ENCODE measurements around the gene TSPYL4.

TSPYL4 gene

GRCh38 chr6:116258520-116258919, 4.6 kb upstream of the TSPYL4 start:
- Mint-ChIP-seq H3K4me3 (no peak overlapping the region), H3K9me3 (peaks cover 1% of the 10 kb centered on the region), H3K27ac (no peak overlapping the region), H3K4me1 (peaks cover 20% of the 10 kb centered on the region), H3K36me3 (peaks cover 32% of the 10 kb centered on the region), H3K27me3 (no peaks in the 10 kb centered on the region)
- DNase-seq (ENCODE audit: low spot score in 2 of 2) (no peak), ATAC-seq (ENCODE audit: low read depth) (no peak)

GRCh38 chr6:116256694-116257093, 2.8 kb upstream of the TSPYL4 start:
- peaks cover 17% of the 10 kb centered on the region for H3K36me3 Mint-ChIP-seq

DNA sequence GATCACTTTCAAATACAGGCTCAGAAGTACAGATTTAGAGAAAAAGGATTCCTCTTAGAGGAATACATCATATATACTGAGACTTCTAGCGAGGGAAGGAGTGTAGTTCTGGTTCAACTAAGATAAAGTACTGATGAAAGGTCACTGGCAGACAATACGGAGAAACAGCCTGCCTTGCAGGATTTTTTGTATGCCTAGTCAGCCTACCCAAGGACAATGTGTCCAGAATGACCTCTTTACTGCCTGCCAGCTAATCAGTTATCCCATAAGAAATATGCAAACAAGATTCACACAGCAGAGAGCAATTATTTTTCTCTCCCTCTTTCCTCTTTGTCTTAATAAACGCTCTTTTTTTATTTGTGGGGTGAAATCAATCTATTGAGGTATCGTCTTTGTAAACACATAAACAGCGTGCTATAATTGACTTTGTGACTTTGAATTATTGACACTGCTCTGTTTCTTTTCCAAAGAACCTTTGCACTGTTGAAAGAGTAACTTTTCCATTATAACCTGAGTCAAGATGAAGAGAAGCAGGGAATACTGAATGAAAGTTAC, 1.4 kb upstream of the TSPYL4 start:
- no peak overlapping the region for H3K4me3 Mint-ChIP-seq
- H3K9me3 Mint-ChIP-seq, result no peaks in the 10 kb centered on the region
- H3K4me1 Mint-ChIP-seq, result peaks cover 22% of the 10 kb centered on the region
- no peaks in the 10 kb centered on the region for H3K27me3 Mint-ChIP-seq
- peaks cover 6% of the 10 kb centered on the region for H3K36me3 Mint-ChIP-seq
- ATAC-seq (ENCODE audit: low read depth) (no peak), DNase-seq (ENCODE audit: low spot score in 2 of 2) (no peak)
- H3K27ac Mint-ChIP-seq, result no peak overlapping the region

More at GRCh38 chr6:116256694-116257093, 2.8 kb upstream of the TSPYL4 start:
- Mint-ChIP-seq H3K4me3 (no peak overlapping the region), H3K27me3 (no peaks in the 10 kb centered on the region), H3K27ac (no peak overlapping the region), H3K4me1 (peaks cover 20% of the 10 kb centered on the region), H3K9me3 (no peaks in the 10 kb centered on the region)
- no peak for DNase-seq (ENCODE audit: low spot score in 2 of 2)
- no peak for ATAC-seq (ENCODE audit: low read depth)

DNA sequence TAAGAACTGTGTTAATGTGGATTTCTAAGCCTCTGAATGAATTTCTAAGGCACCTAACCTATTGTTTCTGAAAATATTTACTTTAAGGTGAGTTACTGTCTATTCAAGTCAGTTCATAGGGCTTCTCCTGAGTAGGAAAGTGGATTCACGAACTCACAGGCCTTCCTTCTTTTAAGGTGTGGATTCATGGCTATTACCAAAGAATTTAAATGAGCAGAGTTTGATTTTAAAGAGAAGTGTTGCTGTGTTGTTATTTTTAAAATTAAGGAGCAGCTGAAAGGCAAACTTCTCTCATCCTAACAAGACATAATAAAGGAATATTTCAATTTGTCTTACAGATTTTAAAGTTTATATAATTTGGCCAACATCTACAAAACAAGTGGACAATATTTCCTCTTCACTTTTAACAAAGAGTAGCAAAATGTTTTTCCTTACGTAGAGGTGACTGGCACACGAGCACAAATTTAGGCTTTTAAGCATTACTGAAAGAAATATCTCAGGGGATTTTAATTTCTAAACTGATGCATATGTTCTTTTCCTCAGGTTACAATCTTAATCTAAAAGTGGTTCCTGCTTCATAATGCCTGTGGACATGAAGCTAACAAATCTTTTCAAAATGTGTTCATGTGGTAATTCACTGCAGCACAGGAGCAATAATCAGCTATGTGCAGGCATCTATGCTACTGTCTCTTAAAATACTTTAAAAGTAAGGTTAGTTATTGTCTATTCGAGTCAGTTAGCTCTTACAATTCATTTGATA, 602 bp upstream of the TSPYL4 start:
- ATAC-seq (ENCODE audit: low read depth), result no peak
- Mint-ChIP-seq H3K9me3 (no peaks in the 10 kb centered on the region), H3K27me3 (no peaks in the 10 kb centered on the region), H3K36me3 (no peaks in the 10 kb centered on the region), H3K4me1 (peaks cover 24% of the 10 kb centered on the region), H3K4me3 (no peak overlapping the region), H3K27ac (no peak overlapping the region)
- DNase-seq (ENCODE audit: low spot score in 2 of 2), result no peak

DNA sequence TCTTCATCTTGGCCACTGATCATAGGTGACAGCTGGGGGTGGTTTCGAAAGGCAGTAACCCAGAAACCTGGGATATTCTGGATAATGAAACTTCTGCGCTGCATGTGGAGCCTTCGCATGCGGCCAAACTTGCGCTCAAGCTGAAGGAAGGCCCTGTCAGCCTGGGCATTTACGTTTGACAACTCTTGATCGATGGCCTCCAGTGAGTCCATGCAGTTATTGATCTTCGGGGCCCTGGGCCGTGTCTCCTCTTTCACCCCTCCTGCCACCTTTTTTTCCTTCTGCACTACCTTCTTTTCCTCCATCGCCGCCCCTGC, 729 bp downstream of the TSPYL4 start:
- no peaks in the 10 kb centered on the region for H3K27me3 Mint-ChIP-seq
- ATAC-seq (ENCODE audit: low read depth), result no peak
- no peak overlapping the region for H3K27ac Mint-ChIP-seq
- DNase-seq (ENCODE audit: low spot score in 2 of 2), result no peak
- H3K9me3 Mint-ChIP-seq, result no peaks in the 10 kb centered on the region
- peaks cover 32% of the 10 kb centered on the region for H3K4me1 Mint-ChIP-seq
- H3K4me3 Mint-ChIP-seq, result no peak overlapping the region
- no peaks in the 10 kb centered on the region for H3K36me3 Mint-ChIP-seq

DNA sequence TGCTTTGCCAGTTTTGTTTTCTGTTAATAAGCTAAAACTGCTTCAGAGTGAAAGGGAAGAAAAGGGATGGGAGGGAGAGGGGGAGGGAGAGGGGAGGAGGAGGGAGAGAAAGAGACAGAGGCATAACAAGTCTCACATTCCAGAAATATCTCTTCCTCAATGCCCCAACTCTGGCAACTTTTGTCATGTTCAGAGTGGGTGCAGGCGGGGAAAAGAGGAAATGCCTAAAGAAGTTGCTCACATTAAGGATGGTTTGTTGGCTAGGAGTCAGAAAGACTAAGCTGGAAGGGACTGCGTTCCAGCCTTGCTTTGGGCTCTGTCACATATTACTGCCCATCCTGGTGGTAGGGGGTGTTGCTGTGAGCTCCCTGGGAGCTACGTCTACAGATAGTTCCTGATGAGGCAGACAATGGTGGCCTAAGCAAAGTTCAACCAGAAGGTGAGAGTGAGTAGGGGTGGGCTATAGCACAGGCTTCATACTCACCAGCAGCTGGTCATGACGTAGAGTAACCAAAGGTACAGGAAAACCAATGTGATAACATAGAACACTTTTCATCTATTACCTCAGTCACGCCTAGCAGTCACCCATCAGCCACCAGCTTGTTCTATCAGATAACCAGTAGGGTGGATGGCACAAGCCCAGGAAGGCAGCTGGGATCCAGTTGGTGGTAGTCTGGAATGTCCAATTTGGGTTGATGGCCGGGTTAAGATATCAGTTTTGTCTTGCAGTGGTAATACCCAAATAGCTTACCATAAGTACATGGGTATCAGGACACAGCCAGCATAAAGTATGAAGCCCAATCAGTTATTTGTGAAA, 2.1 kb downstream of the TSPYL4 start:
- ATAC-seq (ENCODE audit: low read depth) (no peak), DNase-seq (ENCODE audit: low spot score in 2 of 2) (no peak)
- Mint-ChIP-seq H3K27me3 (no peaks in the 10 kb centered on the region), H3K4me1 (peaks cover 32% of the 10 kb centered on the region), H3K9me3 (no peaks in the 10 kb centered on the region), H3K36me3 (no peaks in the 10 kb centered on the region), H3K27ac (no peak overlapping the region), H3K4me3 (no peak overlapping the region)

DNA sequence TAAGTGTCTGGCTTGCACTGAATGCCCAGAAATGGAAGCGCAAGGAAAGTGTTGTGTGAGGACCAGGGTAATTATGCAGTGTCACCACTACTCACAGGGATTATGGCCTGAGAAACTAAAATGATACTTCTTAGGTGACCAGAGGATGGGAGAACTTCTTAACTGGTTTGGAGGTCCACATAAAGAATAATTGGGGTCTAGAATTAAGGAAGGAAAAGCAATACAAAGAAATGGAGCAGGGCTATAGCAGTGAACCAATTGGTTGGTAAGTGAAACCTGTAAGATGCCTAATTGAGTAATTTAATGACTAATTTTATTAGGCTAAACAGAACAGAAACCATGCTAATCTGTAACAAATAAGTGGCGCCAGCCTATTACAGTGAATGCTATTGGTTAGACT, 5.3 kb downstream of the TSPYL4 start:
- DNase-seq (ENCODE audit: low spot score in 2 of 2) (no peak), ATAC-seq (ENCODE audit: low read depth) (no peak)
- Mint-ChIP-seq H3K27me3 (no peaks in the 10 kb centered on the region), H3K36me3 (peaks cover 5% of the 10 kb centered on the region), H3K4me3 (no peak overlapping the region), H3K4me1 (peaks cover 32% of the 10 kb centered on the region), H3K9me3 (no peaks in the 10 kb centered on the region), H3K27ac (peak overlapping the region; percentile 86)

DNA sequence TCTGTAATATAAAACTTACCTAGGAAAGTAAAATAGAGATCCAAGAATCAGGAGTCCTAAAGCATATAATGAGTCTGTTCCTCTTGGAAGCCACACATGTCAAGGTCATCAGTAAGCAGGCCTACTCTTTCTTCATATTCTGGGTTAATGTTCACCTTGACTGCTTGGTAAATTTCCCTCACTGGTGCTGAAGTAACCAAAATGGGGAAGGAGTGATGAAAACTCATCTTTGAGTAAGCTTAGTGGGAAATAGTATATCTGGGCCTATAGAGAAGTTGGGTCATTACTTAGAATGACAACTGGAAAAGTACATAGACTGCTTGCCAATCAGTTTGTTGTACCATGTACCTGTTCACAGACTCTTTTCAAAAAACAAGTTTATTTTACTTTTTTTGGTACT, 6.6 kb downstream of the TSPYL4 start:
- H3K27me3 Mint-ChIP-seq, result no peaks in the 10 kb centered on the region
- peak overlapping the region; percentile 73 for H3K27ac Mint-ChIP-seq
- peaks cover 6% of the 10 kb centered on the region for H3K36me3 Mint-ChIP-seq
- H3K9me3 Mint-ChIP-seq, result no peaks in the 10 kb centered on the region
- H3K4me3 Mint-ChIP-seq, result no peak overlapping the region
- peaks cover 29% of the 10 kb centered on the region for H3K4me1 Mint-ChIP-seq
- no peak for ATAC-seq (ENCODE audit: low read depth)
- no peak for DNase-seq (ENCODE audit: low spot score in 2 of 2)

- H3K36me3 Mint-ChIP-seq, result peaks cover 7% of the 10 kb centered on the region
- ATAC-seq (ENCODE audit: low read depth), result no peak
- H3K27me3 Mint-ChIP-seq, result no peaks in the 10 kb centered on the region
- H3K27ac Mint-ChIP-seq, result no peak overlapping the region
- H3K4me1 Mint-ChIP-seq, result peaks cover 19% of the 10 kb centered on the region
- no peaks in the 10 kb centered on the region for H3K9me3 Mint-ChIP-seq
- DNase-seq (ENCODE audit: low spot score in 2 of 2), result no peak
- H3K4me3 Mint-ChIP-seq, result no peak overlapping the region
Measured at GRCh38 chr6:116246089-116246488, 7.8 kb downstream of the TSPYL4 start.

DNA sequence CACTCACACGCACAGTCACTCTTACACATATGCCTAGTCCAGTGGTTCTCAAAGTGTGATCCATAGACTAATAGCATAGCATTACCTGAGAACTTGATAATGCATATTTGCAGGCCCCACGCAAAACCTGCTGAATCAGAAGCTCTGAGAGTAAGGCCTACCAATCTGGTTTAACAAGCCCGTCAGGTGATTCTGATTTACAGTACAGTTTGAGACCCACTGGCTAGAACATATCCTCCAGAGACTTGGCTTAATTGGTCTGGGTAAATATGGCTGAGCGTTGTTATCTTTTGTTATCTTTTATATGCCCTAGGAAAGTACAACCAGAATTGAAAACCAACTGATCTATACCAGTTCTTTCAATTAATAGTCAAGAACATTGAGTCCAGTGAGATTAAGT, 9.6 kb downstream of the TSPYL4 start:
- no peaks in the 10 kb centered on the region for H3K9me3 Mint-ChIP-seq
- peaks cover 14% of the 10 kb centered on the region for H3K36me3 Mint-ChIP-seq
- ATAC-seq (ENCODE audit: low read depth) (no peak), DNase-seq (ENCODE audit: low spot score in 2 of 2) (no peak)
- H3K27me3 Mint-ChIP-seq, result no peaks in the 10 kb centered on the region
- H3K4me1 Mint-ChIP-seq, result peaks cover 8% of the 10 kb centered on the region
- no peak overlapping the region for H3K27ac Mint-ChIP-seq
- no peak overlapping the region for H3K4me3 Mint-ChIP-seq

- H3K4me3 Mint-ChIP-seq, result no peak overlapping the region
- no peak for ATAC-seq (ENCODE audit: low read depth)
- H3K27ac Mint-ChIP-seq, result no peak overlapping the region
- H3K27me3 Mint-ChIP-seq, result no peaks in the 10 kb centered on the region
- peaks cover 19% of the 10 kb centered on the region for H3K36me3 Mint-ChIP-seq
- DNase-seq (ENCODE audit: low spot score in 2 of 2), result no peak
- no peaks in the 10 kb centered on the region for H3K9me3 Mint-ChIP-seq
- H3K4me1 Mint-ChIP-seq, result no peaks in the 10 kb centered on the region
Measured at GRCh38 chr6:116239856-116240255, 14.0 kb downstream of the TSPYL4 start.

DNA sequence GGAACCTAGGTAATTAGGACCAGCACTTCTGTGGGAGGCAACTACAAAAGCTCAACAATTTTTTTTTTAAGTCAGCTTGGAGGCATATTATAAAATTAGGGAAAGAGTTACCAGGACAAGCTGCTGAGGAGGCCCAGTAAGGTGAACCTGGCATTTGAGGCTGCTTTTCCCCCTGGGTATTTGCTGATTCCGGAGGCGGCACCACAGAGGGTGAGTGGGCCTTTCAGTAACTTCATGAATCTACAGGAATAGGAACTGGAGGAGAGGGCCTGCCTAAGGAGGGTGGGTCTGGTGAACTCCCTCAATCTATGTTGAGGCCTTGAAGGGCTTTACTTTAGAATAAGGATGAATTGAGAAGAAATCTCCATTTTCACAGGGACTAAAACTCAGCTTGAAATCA, 14.6 kb downstream of the TSPYL4 start:
- Mint-ChIP-seq H3K27me3 (no peaks in the 10 kb centered on the region), H3K4me1 (no peaks in the 10 kb centered on the region), H3K36me3 (peaks cover 16% of the 10 kb centered on the region), H3K4me3 (no peak overlapping the region), H3K9me3 (no peaks in the 10 kb centered on the region), H3K27ac (no peak overlapping the region)
- no peak for DNase-seq (ENCODE audit: low spot score in 2 of 2)
- ATAC-seq (ENCODE audit: low read depth), result no peak

- H3K4me1 Mint-ChIP-seq, result no peaks in the 10 kb centered on the region
- no peak overlapping the region for H3K27ac Mint-ChIP-seq
- no peak overlapping the region for H3K4me3 Mint-ChIP-seq
- peaks cover 14% of the 10 kb centered on the region for H3K36me3 Mint-ChIP-seq
- no peaks in the 10 kb centered on the region for H3K9me3 Mint-ChIP-seq
- no peaks in the 10 kb centered on the region for H3K27me3 Mint-ChIP-seq
- DNase-seq (ENCODE audit: low spot score in 2 of 2) (no peak), ATAC-seq (ENCODE audit: low read depth) (no peak)
Measured at GRCh38 chr6:116238083-116238482, 15.8 kb downstream of the TSPYL4 start.

DNA sequence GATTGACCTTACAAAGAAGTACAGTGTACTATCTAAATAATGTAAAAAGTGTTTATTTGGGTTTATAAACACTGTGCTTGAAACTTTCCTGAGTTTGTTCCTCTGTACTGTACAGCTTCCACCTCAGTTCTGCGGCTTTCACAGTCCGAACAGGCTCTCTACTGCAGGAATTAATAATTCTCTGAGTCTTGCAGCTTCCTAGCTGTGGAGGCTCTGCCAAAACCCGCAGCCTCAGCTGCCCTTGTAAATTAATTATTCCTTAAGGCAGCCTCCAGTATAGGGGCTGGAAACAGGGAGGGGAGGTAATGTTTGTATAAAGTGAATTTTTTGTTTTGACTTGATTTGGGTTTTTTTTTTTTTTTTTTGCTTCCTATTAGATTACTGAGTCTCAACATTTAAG, 19.2 kb downstream of the TSPYL4 start:
- H3K4me1 Mint-ChIP-seq, result no peaks in the 10 kb centered on the region
- H3K4me3 Mint-ChIP-seq, result no peak overlapping the region
- DNase-seq (ENCODE audit: low spot score in 2 of 2) (no peak), ATAC-seq (ENCODE audit: low read depth) (no peak)
- peak overlapping the region; percentile 58 for H3K27ac Mint-ChIP-seq
- H3K36me3 Mint-ChIP-seq, result peaks cover 12% of the 10 kb centered on the region
- H3K9me3 Mint-ChIP-seq, result no peaks in the 10 kb centered on the region
- no peaks in the 10 kb centered on the region for H3K27me3 Mint-ChIP-seq
